Glomerular endothelial cell (primary cell): ENCODE results near the gene ETV6. TPM values are rescaled to one million over a fixed set of nuclear protein-coding genes. Genes with fewer than 3 reads are reported as not detected.
A peak's percentile ranks its signal among the peaks of the same experiment; 100 is the strongest.

Experiments used
- DNase-seq: peaks from one replicate; pipeline ENCODE4 v3.0.0-alpha.2; 2011; ENCODE audit warnings: low read depth, low spot score; ENCODE audit errors: extremely low read depth
- total RNA-seq: library from RNA; depleted of rRNA; stranded (reverse); fragments of >200 nt; gene quantifications from 2 replicates; pipeline ENCODE4 v1.2.3, GENCODE V29; 2015

Gene ETV6
- total RNA-seq, 1 donor from 2014 or later: 27.9 TPM

DNA sequence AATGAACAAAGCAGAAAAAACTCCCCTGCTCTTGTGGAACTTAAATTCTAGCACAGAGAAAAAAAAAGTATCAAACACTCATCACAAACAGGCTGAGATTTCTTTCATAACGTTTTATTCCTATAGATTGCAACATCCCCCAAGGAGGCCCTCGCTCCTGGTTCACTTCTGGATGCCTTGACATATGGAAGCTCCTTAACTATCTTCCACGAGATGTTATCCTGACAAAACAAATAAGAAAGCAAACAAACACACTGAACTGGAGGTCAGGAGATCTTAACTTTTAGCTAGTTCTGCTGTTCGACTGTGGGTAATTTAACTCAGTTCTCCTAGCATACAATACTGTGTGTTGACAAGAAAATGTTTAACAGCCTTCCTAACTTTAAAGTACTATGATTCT is 104.8 kb downstream of the ETV6 start:
- no peak for DNase-seq

DNA sequence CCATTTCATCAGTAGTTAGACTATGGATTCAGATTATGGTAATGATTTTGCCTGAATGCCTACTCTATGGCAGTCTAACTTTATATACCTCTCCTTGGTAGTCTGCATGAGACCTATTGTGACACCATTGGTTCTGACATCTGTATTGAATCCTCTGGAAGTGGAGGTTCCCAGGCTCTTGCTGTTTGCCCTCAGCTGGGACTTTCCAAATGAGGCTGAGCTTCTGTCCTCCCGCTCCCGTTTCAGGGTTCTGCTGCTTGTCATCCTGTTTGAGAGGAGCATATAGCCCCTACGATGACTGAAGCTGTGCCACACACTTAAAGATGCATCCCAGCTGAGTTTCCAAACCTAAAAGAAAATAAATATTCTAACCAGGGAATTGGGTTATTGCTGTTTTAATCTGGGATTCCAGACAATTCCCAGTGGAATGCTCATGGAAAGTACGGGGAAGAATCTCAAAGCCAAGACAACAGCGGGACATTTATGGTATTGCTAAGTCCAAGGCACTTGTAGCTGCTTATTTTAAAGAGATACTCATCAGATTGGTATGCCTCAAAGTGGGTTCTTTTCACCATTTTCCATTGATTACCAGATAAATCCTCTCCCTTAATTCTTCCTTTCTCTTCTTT is 105.9 kb downstream of the ETV6 start:
- no peak for DNase-seq

DNA sequence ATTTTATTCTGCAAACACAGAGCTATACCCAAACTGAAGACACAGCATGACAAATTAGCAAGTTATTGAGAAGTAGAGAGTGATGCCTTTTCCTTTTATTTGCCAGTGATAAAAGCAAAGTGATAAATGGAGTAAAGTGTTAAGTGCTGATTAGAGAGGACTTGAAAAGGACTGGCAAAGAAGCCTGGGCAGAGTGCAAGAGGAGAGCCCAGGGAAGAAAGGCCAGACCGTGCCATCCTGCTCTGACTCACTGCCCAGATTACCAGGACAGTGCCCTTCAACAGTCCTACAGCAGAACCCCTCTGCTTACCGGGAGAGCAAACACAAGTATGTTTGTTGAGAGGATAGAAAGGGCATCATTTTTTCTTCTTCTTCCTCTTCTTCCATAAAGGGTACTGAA is 106.5 kb downstream of the ETV6 start:
- no peak for DNase-seq

DNA sequence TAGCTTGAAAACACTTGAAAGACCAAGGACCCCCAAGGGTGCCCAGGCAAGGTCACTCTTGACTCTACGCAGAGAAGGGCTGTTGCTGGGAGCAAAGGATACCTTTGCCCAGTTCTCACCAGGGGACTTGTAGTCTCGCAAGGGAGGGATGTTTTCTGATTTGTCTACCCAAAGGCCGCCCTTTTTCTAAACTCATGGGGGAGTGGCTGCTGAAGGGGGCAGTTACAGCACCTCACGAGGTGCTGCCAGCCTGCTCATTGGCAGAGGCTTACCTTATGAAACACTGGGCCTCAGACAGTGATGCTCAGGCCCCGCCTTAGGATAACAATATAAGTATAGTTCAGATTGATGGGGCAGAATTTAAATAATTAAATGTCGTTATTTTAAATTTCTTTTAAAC is 107.0 kb downstream of the ETV6 start:
- DNase-seq: no peak

DNA sequence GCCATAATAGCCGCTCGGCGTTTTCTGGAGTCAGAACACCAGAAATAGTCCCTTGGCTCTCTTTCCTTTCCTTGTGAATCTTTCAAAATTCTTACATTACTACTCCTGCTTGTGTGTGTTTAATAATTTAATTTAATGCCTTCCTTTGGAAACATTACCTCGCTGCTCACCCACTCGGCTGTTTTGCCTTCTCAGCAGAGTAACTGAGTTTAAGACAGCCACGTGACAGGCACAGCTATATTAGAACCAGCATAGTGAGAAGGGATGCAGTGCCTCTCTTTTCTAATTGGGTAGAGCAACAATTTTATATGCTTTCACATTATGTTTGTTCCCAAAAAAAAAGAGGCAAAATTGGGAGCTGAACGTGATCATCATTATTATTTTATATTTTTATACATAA is 107.6 kb downstream of the ETV6 start:
- no peak for DNase-seq

DNA sequence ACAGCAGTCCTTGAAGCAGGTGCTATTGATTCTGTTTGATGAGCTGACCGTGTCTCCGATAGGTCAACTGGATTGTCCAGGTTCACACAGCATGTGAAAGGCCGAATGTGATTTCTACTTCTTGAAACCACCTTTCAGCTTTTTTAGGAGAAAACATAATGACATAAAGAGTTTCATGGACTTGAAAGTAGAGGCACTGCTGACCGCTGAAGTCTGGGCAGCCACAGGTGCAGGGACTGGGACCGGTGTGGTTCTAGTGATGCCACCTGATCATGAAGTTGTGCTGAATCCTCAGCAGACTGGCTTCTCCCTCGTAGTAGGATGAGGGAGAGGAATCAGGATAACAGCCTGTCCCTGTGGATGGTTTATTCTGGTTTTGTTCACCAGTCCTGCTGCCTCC is 108.1 kb downstream of the ETV6 start:
- DNase-seq: no peak

DNA sequence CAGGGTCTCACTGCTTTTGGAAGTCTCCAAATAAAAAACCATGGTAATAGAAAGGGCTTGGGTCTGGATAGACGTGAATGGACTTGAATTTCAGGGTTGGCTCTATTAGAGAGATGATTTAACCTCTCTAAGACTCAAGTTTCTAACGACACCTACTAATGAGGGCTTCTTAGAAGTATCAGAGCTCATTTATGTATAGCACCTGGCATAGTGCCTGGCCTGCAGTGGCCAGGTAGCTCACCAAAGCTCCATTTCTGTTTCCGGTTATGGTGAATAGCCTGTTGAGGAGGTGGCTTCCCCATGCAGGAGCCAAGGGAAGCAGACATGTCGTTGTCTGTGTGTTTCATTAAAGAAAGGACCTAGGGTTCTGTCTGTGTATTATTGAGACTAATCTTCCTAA is 108.6 kb downstream of the ETV6 start:
- DNase-seq: no peak

DNA sequence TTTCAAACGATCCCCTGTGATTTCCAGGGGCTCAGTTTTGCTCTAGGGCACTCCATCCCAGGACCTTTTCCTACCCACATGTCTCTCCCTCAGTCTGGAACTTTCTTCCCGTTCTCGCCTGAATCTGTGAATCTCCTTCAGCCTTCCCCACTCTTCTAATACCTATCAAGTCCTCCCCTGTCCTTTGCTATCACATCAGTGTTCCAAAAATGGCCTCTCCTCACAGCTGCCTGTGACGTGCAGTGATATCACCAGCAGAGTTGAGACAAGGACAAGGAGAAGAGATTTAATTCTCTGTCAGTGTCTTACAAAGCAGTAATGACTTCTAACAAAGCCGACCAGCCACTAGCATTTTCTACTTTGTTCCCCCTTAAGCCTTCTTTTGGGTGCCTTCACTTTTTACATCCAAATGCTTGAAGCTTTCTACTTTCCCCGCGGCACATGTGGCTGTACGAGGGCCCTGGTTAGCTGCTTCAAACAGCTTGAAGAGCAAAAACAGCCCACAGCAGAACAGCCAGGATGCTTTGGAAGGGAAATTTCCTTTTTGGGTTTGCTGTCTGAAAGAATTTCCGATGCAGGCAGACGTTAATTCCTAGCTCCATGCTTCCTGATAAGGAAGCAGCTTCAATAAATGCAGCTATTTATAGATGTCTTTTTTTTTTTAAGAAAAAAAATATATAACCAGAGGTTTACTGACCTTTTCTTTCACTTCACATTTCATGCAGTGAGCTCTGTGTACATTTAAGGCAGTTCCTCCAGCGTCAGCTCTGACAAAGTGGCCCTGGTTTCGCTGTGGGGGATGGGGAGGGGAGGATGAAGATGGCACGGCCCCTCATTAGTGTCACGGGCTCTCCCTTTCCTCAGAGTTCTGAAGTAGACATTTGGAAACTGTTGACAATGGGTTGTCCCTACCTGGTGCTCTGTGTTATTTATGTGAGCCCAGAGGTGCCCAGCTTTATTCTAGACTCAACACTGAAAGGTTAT is 109.3 kb downstream of the ETV6 start:
- DNase-seq: peak; percentile 29

DNA sequence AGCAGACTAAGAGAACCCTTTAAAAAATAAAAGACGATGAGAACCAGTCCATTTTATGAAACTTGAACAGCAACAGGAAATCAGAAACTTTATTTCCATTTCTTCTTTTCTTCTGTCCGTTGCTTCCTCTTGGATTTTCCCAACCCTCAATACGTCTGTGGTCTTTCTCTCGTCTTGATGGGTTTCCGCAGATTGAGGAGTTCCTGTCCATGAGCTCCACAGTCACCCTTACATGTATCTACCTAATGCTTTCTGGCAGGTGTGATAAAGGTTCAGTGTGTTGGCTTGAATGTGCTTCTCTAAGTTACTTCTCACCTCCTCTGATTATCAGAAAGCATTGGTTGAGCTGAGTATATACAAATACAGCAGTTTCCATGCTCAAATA is 110.0 kb downstream of the ETV6 start:
- DNase-seq: no peak

DNA sequence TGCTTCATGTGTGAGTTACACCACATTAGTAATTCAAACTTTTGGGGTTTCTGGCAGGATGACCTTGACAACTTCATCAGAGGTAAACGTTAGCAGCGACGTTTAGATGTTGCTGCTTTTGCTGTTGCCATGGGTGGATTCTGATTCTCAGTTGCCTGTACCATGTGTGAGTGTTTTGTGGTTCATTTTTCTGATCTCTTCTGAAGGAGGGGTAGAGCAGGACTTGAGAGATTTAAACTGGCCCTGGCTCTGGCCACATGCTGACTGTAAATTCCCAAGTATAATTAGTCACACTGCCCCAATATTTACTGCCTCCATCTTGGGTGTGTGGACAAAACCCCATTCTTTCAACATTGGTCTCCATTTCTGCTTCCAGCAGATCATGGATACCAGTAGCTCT is 110.4 kb downstream of the ETV6 start:
- DNase-seq: no peak

DNA sequence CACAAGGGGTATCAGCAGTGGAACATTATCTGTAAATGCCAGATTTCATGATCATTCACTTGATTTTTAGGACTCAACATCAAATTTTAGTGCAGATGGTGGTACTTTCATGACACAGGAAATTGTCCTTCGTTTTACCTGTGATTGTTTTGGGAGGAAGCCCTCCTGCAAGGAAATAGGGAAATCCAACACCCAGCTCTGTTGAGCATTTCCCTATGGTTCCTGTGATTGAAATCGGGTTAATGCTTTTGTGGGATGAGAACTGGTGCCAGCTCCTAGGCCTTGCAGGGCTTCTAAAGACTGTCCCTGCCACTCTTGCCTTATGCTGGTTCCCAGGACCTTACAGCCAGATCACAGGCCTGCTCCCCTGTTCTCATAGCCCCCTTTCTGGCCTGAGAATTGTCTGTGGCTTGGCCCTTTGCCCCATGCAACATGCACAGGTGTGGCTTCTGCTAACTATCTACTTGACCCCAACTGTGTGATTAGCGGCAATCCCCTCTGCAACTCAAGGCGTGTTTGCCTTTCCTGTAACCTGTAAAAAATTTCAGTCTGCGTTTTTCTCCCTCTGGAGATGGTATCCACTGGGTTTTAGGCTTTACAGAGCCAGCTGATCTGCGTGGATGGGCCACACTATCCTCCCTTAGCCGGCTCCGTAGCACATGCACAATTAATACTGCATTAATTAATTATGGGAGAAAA is 112.5 kb downstream of the ETV6 start:
- no peak for DNase-seq

DNA sequence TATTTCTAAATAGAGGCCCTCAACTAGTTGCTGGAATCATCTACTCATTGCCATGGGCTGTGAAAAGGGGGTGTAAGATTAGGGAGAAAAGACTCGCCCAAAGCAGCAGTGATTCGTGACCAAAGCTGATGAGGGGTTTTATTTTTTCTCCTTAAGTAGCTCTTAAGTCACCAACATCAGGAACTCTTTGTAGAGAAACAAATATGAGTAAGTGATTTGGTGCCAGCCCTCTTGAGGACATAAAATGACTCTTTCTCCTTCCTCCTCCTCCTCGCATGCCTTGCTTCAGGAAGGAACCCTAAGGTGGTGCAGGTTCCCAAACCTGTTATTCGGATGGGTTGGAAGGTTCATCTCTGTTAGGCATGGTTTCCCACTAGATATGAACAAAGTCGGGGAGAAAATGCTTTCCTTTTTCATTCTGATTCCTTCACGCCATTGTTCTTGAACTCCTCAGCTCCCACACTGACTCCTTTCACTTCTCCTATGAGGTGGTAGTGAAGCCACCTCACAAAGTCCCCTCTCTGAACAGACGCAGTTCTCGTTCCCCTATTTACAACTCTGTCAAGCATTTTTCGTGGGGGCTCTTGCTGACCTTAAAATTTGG is 113.4 kb downstream of the ETV6 start:
- no peak for DNase-seq

DNA sequence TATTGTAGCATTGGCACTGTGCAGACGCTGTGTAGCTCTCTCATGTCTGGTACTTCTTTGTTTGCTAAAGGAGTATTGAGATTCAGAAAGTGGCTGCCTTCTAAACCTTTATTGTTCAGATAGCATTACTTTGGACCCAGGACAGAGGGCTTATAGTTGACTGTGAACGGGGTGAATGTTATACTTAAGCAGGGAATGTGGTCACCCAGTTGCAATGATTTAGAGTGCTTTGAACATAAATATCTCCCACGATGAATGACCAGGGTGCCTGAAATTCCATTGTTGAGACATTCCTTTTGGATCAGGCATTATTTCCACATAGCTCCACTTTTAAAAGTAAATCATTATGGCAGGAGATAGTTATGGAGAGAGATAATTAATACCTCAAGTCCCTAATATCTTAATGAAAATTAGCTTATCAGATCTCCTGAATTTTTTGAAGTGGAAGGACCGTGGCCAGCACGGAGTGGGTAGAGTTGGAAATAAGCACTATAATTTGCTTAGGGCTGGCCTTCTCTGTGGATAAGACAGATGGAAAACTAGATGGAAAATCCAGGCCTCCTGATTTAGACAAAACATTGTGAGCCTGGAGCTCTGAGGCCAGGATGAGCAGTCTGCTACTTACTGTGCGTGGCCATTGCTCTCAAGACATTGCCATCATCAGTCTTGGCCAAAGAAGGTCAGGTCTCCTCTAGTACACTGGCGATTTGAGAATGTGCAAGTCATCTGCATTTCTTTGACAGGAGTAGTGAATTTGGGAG is 114.5 kb downstream of the ETV6 start:
- no peak for DNase-seq

DNA sequence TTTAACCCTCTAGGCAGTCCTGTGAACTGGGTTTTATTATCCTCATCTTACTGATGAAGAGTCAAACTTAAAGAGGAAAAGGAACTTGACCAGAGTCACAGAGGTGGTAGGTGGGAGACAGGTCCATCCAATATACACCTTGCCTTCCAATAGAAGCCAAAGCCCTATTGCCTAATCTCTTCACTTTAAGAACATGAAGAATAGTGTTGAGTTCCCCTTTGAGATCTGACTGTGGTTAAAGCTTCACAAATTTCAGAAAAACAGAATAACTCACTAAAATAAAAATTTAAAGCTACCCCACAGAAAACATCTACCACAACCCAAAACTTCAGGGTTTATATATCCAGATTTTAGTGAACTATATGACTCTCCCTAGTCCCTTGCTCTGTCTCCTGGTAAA is 115.4 kb downstream of the ETV6 start:
- DNase-seq: no peak

DNA sequence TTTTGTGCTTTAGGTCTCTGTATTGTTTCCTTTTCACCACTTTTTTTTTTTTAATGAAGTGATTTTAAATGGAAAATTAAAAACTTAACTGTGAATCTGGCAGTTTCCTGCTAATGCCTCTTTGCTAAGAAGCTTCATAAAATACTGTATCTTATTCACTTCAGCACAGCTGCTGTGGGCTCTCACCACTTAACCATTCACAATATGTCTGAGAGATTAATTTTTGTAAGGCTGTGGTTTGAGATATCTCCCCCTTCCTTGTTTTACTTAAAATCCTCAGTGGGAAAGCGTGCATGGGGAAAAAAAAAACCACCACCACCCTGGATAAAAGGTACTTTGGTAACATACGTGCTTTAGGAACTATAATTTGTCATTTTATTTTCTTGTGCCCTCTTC is 115.9 kb downstream of the ETV6 start:
- no peak for DNase-seq

DNA sequence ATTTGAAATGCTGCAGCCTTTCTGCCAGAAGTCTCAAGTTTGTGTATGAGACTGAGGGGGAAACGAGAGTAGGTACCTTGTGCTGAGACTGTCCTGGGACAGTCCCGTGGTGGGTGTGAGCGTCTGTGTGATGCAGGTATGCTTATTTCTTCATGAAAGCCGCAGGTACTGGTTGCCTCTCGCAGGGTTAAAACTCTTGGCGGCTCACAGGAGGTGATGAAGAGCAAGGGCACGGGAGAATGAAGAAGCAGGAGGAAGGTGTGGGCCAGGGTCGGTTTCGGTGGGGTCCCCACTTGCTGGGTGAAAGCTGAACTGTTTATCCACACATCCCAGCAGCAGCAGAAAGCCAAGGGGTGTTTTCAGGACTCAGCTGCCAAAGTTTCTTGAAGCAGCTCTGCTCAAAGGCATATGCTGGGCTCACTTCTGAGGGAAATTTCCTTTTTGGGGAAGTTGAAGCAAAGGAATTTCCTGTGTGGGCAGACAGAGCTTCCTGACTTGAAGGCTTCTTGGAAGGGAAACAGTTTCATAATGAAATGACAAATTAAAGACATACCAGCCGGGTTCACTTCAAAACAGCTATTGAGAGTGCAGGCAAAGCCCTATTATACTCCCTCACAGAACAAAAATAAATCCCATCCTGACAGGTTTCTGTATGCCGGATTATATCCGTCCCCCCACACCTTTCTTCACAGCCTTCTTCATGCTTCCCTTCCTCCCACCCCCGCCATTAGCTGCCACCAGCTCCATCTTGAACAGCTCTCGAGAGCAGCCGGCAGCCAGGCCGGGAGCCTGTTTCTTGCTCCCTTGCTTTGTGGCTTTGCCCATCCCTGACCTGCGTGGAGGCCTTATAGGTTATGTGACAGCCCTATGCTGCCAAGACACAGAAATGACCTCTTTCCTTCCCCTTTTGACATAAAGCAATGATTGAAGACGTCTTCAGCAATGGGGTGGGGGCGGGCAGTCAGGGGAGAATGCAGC is 116.6 kb downstream of the ETV6 start:
- DNase-seq: peak; percentile 48

DNA sequence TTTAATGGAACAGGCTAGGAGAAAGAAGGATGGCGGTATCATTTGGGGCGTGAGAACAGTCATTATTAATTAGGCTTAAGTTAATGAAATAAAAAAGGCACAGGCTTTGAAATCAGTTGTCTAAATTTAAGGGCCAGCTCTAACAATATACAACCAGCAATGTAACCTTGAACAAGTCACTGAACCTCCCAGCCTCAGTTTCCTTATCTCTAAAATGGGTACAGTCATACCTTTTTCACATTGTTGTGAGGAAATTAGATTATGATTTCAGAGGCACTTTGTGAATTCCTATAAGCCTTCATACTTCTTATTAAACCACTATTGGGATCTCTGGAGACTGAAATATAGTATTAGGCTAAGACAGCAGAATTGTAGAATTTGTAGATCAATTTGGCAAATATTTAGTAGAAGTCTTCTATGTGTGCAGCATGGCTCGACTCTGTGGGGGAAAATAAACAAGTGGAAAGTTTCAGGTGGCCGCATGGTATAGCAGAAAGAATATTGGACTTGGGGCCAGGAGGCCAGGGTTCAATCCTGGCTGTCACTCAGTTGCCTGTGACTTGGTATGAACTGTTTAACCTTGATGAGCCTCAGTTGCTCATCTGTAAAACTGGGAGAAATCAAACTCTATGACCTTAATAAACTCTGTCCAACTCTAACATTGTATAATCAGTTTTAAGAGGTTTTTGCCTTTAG is 117.7 kb downstream of the ETV6 start:
- no peak for DNase-seq

DNA sequence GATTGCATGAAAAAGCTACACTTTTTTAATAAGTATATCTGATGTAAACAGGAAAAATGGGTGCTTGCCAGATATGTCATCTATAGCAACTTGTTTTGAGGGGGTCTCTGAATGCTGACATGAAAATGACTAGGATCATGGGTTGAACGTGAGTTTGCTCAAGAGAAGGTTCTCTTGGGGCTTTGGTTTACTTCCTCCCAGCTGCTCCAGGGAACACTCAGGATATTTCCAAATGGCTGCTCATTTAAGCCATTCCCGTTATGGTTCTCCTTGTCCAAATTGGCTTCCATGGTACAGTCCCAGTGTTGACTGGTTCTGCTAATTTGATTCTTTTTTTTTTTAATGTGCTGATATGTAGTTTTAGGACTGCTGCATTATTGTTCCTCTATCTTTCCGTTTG is 118.3 kb downstream of the ETV6 start:
- DNase-seq: no peak
